HEK293T (cell line): Measurements from ENCODE around the gene UBR1.

ENCODE experiments used
- ARNT ChIP-seq: fragments of 450-650 bp; IDR thresholded peaks from 2 replicates; pipeline ENCODE4 v1.6.1; 2017; ENCODE audit warnings: mild to moderate bottlenecking
- ELF4 ChIP-seq: fragments of 450-650 bp; IDR thresholded peaks from 2 replicates; pipeline ENCODE4 v1.6.1; 2017; ENCODE audit warnings: antibody characterized with exemption
- FOXA1 ChIP-seq: fragments of 450-650 bp; IDR thresholded peaks from 2 replicates; pipeline ENCODE4 v1.6.1; 2016; ENCODE audit warnings: mild to moderate bottlenecking
- FOXK2 ChIP-seq: fragments of 450-650 bp; IDR thresholded peaks from 2 replicates; pipeline ENCODE4 v1.6.1; 2016; ENCODE audit warnings: mild to moderate bottlenecking
- FOXM1 ChIP-seq: fragments of 450-650 bp; IDR thresholded peaks from 2 replicates; pipeline ENCODE4 v1.6.1; 2017; ENCODE audit warnings: mild to moderate bottlenecking, borderline replicate concordance
- L3MBTL2 ChIP-seq: fragments of 450-650 bp; conservative IDR thresholded peaks from 2 replicates; pipeline ENCODE4 v1.6.1; 2016; ENCODE audit warnings: mild to moderate bottlenecking
- NFRKB ChIP-seq: fragments of 450-650 bp; IDR thresholded peaks from 2 replicates; pipeline ENCODE4 v1.6.1; 2016; ENCODE audit warnings: mild to moderate bottlenecking, moderate library complexity
- SP1 ChIP-seq: fragments of 450-650 bp; IDR thresholded peaks from 2 replicates; pipeline ENCODE4 v1.6.1; 2017
- SUZ12 ChIP-seq: fragments of 450-650 bp; IDR thresholded peaks from 2 replicates; pipeline ENCODE4 v1.6.1; 2016; ENCODE audit warnings: mild to moderate bottlenecking
- TARDBP ChIP-seq: fragments of 450-650 bp; IDR thresholded peaks from 2 replicates; pipeline ENCODE4 v1.6.1; 2016
- TF ChIP-seq, protein P1 (sequence below): fragments of 450-650 bp; IDR thresholded peaks from 2 replicates; pipeline ENCODE4 v1.6.1; 2016

DNA sequence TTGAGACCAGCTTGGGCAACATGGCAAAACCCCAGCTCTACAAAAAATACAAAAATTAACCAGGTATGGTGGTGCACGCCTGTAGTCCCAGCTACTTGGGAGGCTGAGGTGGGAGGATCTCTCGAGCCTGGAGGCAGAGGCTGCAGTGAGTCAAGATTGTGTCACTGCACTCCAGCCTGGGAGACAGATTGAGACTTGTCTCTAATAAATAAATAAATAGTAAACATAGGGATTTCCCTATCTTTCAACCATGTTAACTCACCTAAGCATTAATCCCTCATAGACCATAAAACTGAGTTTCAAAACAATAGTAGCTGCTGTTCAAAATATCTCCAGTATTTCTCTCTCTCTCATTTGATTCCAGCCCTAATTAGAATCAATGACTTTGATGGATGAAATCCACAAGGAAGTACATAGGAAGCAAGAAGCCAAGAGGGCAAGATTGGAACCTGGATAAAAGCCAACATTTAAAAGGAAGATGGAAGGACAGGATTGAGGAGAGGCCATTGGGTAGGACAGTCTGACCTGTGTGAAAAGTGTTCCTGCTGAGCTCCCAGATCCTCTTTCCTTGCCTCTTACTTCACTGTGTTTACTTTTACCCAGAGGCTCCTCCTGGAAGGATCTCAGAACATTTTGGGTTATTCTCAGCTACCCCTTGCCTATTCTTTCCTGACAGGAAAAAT lies 172.9 kb downstream of the UBR1 start:
- TF ChIP-seq FOXK2: no peak
- no peak for TF ChIP-seq ELF4
- TF ChIP-seq, protein P1, sequence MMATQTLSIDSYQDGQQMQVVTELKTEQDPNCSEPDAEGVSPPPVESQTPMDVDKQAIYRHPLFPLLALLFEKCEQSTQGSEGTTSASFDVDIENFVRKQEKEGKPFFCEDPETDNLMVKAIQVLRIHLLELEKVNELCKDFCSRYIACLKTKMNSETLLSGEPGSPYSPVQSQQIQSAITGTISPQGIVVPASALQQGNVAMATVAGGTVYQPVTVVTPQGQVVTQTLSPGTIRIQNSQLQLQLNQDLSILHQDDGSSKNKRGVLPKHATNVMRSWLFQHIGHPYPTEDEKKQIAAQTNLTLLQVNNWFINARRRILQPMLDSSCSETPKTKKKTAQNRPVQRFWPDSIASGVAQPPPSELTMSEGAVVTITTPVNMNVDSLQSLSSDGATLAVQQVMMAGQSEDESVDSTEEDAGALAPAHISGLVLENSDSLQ: no peak
- no peak for TF ChIP-seq TARDBP
- TF ChIP-seq NFRKB: no peak
- no peak for TF ChIP-seq FOXM1
- no peak for TF ChIP-seq SUZ12
- TF ChIP-seq ARNT: no peak
- TF ChIP-seq FOXA1: no peak
- no peak for TF ChIP-seq L3MBTL2
- no peak for TF ChIP-seq SP1
